ENCODE measurements around the gene PPP1R12A.

DNA sequence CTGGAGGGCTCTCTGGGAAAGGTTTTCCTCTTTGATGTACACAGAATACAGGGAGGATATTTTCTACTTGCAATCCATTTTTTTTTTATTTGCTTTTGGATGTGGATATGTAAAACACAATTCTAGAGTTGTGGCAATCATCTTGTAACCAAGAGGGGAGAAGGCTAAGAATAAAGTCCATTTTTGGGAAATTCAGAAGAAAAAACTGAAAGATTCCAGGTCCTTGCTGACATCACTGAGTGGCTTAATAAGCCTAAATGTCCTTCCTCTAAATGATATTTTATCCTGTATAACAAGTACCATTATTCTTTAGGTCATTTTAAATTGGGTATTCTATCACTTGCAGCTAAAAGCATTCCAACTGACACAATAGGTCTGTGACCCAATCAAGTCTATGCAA, 64.0 kb downstream of the PPP1R12A start:
- TF ChIP-seq, protein P1, sequence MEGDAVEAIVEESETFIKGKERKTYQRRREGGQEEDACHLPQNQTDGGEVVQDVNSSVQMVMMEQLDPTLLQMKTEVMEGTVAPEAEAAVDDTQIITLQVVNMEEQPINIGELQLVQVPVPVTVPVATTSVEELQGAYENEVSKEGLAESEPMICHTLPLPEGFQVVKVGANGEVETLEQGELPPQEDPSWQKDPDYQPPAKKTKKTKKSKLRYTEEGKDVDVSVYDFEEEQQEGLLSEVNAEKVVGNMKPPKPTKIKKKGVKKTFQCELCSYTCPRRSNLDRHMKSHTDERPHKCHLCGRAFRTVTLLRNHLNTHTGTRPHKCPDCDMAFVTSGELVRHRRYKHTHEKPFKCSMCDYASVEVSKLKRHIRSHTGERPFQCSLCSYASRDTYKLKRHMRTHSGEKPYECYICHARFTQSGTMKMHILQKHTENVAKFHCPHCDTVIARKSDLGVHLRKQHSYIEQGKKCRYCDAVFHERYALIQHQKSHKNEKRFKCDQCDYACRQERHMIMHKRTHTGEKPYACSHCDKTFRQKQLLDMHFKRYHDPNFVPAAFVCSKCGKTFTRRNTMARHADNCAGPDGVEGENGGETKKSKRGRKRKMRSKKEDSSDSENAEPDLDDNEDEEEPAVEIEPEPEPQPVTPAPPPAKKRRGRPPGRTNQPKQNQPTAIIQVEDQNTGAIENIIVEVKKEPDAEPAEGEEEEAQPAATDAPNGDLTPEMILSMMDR (IDR thresholded peaks at IDR 0.05): no peak
- no peak for TF ChIP-seq POLR2A (IDR thresholded peaks at IDR 0.05)
- TF ChIP-seq POLR2AphosphoS5 (IDR thresholded peaks at IDR 0.05): no peak

Data from breast epithelium (tissue), 3 donors.